HFFc6 (cell line): ENCODE data around the gene UXS1. TPM values are rescaled to one million over a fixed set of nuclear protein-coding genes. Genes with fewer than 3 reads are reported as not detected.

Source experiments
- DNase-seq: peaks from one replicate; pipeline ENCODE4 v3.0.0-alpha.2; 2018
- H3K27ac Mint-ChIP-seq: 2 replicates; pipeline ENCODE4 v1.8.0; 2020; ENCODE audit warnings: mild to moderate bottlenecking, mixed read lengths
- H3K27me3 Mint-ChIP-seq: 2 replicates; pipeline ENCODE4 v1.8.0; 2021; ENCODE audit warnings: mild to moderate bottlenecking, moderate library complexity, mixed read lengths; ENCODE audit not compliant: insufficient read depth
- H3K36me3 Mint-ChIP-seq: 2 replicates; pipeline ENCODE4 v1.8.0; 2021; ENCODE audit warnings: low read depth, mixed read lengths
- H3K4me1 Mint-ChIP-seq: 2 replicates; pipeline ENCODE4 v1.8.0; 2020; ENCODE audit warnings: low read depth, mixed read lengths
- H3K4me3 Mint-ChIP-seq: 2 replicates; pipeline ENCODE4 v1.8.0; 2020; ENCODE audit warnings: mild to moderate bottlenecking, moderate library complexity, mixed read lengths
- H3K9me3 Mint-ChIP-seq: 2 replicates; pipeline ENCODE4 v1.8.0; 2020; ENCODE audit warnings: mild to moderate bottlenecking, mixed read lengths
- total RNA-seq, 6 experiments: library from RNA; stranded (reverse); fragmentation: NEBNext Ultra II Directional; extraction: Animal tissue kit (Norgen Biotek cat#: 25700); gene quantifications; 2 replicates in 1 of 6; 3 replicates in 5 of 6; pipeline ENCODE4 v1.2.3, GENCODE V29; 2021
- TF ChIP-seq, protein P1 (sequence below): fragments of 200-600 bp; sonication (generic); IDR thresholded peaks from 2 replicates; pipeline ENCODE4 v1.5.0; 2021; ENCODE audit warnings: antibody characterized with exemption, mild to moderate bottlenecking

Gene UXS1
- total RNA-seq, 6 experiments from 2014 or later: 40.0 to 51.9 (median 44.5) TPM

DNA sequence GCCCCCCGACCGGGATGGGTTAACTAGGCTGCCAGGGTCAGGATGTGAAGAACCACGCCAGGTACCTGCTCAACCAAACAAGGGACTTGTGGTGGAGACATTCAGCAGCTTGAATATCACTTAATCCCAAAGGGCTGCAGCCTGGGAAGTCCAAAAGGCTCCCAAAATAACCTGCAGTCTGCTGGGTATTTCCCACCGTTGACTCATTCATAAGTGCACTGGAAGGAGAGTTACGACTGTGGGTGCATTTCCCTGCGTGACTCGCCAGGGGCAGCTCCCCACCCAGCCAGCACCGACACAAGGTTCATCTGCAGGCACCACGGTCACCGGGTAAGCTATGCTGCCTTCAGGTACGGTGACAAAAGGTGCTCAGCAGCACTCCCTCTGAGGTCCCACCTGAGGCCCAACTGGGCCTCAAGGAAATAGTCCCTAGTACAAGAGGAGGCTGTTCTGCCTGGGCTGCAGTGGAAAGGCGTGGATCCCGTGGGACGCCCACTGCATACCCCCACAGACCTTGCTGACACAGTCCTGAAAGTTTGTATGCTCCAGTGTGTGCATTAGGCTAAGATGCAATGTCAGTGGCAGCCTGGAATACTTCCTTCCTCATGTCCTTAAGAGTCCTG lies 86.5 kb downstream of the UXS1 start:
- Mint-ChIP-seq H3K36me3 (0 out of 2 replicates have a peak, but pooled peaks cover 6% of the 10 kb centered on the region), H3K9me3 (no peaks in the 10 kb centered on the region), H3K4me1 (no peaks in the 10 kb centered on the region), H3K27me3 (no peaks in the 10 kb centered on the region; the same call in 1 of the 2 replicates), H3K4me3 (no peak overlapping the region), H3K27ac (no peak overlapping the region)
- peak; percentile 22 for DNase-seq
- TF ChIP-seq, protein P1, sequence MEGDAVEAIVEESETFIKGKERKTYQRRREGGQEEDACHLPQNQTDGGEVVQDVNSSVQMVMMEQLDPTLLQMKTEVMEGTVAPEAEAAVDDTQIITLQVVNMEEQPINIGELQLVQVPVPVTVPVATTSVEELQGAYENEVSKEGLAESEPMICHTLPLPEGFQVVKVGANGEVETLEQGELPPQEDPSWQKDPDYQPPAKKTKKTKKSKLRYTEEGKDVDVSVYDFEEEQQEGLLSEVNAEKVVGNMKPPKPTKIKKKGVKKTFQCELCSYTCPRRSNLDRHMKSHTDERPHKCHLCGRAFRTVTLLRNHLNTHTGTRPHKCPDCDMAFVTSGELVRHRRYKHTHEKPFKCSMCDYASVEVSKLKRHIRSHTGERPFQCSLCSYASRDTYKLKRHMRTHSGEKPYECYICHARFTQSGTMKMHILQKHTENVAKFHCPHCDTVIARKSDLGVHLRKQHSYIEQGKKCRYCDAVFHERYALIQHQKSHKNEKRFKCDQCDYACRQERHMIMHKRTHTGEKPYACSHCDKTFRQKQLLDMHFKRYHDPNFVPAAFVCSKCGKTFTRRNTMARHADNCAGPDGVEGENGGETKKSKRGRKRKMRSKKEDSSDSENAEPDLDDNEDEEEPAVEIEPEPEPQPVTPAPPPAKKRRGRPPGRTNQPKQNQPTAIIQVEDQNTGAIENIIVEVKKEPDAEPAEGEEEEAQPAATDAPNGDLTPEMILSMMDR: peak; percentile 34

DNA sequence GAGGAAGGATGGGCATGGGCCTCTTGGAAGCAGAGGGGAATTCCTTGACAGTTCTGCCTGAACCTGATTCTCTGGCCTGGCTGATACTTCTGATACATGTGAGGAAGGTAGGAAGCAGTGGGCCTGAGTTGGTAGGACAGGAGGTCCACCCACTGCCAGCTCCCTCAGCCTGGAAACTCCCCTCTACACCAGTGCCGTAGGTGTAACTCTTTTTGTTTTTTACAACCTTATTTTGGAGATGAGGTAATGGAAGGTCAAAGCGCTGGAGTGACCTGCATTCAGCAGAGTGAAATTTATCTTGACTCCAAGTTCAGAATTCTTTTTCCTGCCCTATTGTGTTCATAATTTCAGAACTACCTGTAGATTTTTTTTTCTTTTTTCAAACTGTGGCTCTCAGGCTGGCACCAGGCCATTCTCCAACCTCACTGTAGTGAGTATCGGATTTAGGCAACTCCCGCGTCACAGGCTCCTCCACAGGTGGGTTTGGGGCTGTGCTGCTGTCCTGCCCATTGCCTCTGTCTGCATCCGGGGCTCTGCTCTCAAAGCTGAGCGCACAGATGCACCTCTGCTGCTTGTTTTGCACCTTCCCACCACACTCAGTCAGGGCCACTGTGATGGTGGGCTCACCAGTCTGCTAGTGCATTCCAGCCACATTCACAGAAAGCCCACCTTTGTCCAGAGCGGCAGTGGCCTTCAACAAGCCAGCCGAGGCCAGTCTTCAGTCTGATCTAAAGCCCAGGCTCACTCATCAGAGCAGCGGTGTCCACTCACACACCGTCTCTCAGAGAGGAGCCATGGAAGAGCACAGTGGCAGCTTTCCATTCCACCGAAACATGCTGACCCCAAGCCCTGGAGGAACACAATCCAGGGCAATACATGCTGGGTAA lies 87.2 kb downstream of the UXS1 start:
- H3K36me3 Mint-ChIP-seq: 0 out of 2 replicates have a peak, but pooled peaks cover 6% of the 10 kb centered on the region
- no peaks in the 10 kb centered on the region for H3K4me1 Mint-ChIP-seq
- TF ChIP-seq, protein P1: no peak
- no peaks in the 10 kb centered on the region; the same call in 1 of the 2 replicates for H3K27me3 Mint-ChIP-seq
- DNase-seq: no peak
- no peak overlapping the region for H3K4me3 Mint-ChIP-seq
- H3K27ac Mint-ChIP-seq: no peak overlapping the region
- no peaks in the 10 kb centered on the region for H3K9me3 Mint-ChIP-seq

DNA sequence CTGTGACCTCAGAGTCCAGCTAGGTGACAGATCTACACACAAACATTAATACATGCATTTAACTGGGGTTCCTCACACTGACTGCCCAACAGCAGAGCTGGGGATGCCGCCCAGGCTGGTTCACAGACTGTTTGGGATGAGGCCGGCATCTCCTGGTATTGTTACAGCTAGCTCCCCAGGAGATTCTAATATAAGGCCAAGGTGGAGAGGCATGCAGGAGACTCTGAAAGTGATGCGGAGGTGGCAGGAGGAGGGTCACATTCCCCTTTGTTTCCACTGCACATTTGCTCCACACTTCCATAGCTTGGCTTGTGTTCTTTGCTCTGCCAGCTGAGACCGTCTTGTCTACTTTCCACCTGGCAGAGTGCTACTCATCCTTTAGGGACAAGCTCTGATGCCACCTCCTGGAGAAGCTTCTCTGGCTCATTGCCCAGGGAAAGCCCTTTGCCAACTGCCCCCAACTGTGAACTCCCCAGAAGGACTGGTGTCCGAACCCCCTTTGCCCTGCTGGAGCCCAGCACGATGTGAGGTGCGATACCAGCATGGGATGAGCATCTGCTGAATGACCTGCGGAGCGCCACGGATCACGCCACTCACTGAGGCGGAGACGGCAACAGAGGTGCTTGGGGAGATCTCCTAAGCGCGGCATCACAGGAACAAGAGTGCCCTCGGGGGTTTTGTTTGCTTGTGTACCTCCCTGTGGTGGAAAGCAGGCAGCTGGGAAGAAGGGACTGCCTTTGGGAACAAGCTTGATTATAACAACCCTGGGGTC lies 88.8 kb downstream of the UXS1 start:
- DNase-seq: no peak
- no peak overlapping the region for H3K27ac Mint-ChIP-seq
- no peaks in the 10 kb centered on the region; the same call in 1 of the 2 replicates for H3K27me3 Mint-ChIP-seq
- TF ChIP-seq, protein P1: no peak
- H3K4me1 Mint-ChIP-seq: no peaks in the 10 kb centered on the region
- H3K9me3 Mint-ChIP-seq: no peaks in the 10 kb centered on the region
- H3K36me3 Mint-ChIP-seq: no peaks in the 10 kb centered on the region
- no peak overlapping the region for H3K4me3 Mint-ChIP-seq

DNA sequence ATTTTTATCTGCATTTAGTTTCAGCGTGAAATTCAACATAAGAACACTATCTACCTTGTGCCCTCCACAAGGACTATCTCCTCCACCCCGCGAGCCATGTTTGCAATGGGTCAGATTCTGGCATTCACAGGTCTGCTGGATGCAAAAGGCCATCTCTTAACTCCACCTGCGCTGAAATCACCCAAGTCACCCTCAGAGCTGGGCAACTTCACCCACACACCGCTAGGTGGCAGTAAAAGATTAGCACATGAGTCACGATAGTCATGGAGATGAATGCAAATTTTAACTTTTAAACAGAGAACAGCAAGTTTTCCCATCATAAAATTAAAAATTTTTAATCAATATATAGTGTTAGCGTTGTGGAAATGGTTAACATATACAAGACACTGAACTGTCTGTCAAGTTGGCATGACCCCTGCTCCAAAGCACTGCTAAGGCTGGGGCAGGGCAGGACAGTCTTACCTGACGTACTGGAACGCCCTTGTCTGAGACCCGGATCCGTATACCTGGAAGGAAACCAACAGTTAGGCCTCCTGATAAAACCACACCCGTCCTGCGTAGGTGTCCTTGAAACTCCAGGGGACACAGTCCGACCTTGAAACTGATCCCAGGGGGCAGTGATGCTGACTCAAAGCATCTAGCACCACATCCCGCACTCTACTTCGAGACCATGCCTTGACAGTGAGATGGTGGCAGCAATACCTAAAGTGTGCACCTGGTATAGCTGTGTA lies 89.6 kb downstream of the UXS1 start:
- H3K27ac Mint-ChIP-seq: no peak overlapping the region
- H3K4me3 Mint-ChIP-seq: no peak overlapping the region
- no peaks in the 10 kb centered on the region for H3K4me1 Mint-ChIP-seq
- H3K9me3 Mint-ChIP-seq: no peaks in the 10 kb centered on the region
- H3K36me3 Mint-ChIP-seq: no peaks in the 10 kb centered on the region
- no peaks in the 10 kb centered on the region; the same call in 1 of the 2 replicates for H3K27me3 Mint-ChIP-seq
- TF ChIP-seq, protein P1: peak; percentile 99
- peak; percentile 59 for DNase-seq

DNA sequence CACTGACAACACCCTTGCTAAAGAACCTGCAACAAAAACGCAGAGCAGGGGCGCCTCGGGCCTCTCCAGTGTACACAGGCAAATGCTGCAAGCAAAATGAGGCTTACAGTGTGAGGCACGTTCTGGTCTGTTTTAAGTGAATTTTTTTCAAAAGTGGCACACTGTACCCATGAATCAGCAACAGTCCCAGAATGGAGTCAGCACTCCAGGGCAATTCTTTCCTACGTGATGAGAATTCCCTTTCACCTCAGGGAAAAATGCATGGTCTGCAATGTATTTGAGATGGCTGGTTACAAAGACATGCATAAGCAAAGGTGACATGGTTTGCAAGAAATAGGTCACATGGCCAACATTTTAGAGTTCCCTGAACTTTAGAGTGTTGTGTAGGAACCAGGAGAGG lies 94.4 kb downstream of the UXS1 start:
- Mint-ChIP-seq H3K9me3 (no peaks in the 10 kb centered on the region), H3K4me3 (no peak overlapping the region), H3K4me1 (no peaks in the 10 kb centered on the region), H3K36me3 (no peaks in the 10 kb centered on the region; the same call in 1 of the 2 replicates), H3K27ac (no peak overlapping the region), H3K27me3 (no peaks in the 10 kb centered on the region; the same call in 1 of the 2 replicates)
- no peak for DNase-seq
- TF ChIP-seq, protein P1: no peak
